ENCODE results near the gene DOCK1. TPM values are rescaled to one million over a fixed set of nuclear protein-coding genes. Genes with fewer than 3 reads are reported as not detected.

Gene DOCK1
- polyA plus RNA-seq, 1 donor from 2014 or later: 2.7 TPM

DNA sequence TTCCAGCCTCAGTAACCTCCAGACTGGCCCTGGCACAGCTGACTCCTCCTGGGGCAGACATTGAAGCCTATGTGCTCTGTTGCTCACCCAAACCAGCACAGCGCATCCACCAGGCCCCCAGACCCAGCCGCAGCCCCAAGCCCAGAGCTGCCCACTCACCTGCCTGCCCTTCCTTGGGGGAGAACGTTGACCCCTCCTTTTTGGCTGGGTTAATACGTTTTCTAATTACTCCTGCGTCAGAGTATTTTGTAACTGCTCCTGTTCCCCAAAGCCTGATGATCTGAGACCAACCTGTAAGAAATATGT lies 536.9 kb downstream of the DOCK1 start:
- no peaks in the 10 kb centered on the region for H3K36me3 ChIP-seq (ENCODE audit: insufficient read depth, low read length)
- H3K79me2 ChIP-seq (replicated peaks; ENCODE audit: insufficient read depth, low read length): no peaks in the 10 kb centered on the region
- no peak overlapping the region for H2AFZ ChIP-seq (ENCODE audit: low read depth, low read length)
- H3K4me2 ChIP-seq (ENCODE audit: low read length): no peak overlapping the region
- H3K27ac ChIP-seq (ENCODE audit: low read length): no peak overlapping the region
- H3K9me3 ChIP-seq (ENCODE audit: low read length): no peaks in the 10 kb centered on the region
- H3K9ac ChIP-seq (ENCODE audit: low read length): no peak overlapping the region
- no peak for TF ChIP-seq SMC3 (conservative IDR thresholded peaks at IDR 0.05; ENCODE audit: poor library complexity)
- H3K4me3 ChIP-seq (ENCODE audit: low read length): no peak overlapping the region
- H3K9me2 ChIP-seq (ENCODE audit: insufficient read depth, low read length): no peaks in the 10 kb centered on the region
- no peaks in the 10 kb centered on the region for H3F3A ChIP-seq (ENCODE audit: insufficient read depth, low read length, poor library complexity, severe bottlenecking)
- no peaks in the 10 kb centered on the region for H4K20me1 ChIP-seq (ENCODE audit: insufficient read depth)
- H3K27me3 ChIP-seq (ENCODE audit: insufficient read depth, low read depth, low read length): no peaks in the 10 kb centered on the region

- no peaks in the 10 kb centered on the region for H3K9me3 ChIP-seq (ENCODE audit: low read length)
- no peak for TF ChIP-seq TAF1 (IDR thresholded peaks at IDR 0.05; ENCODE audit: low read depth)
- no peak for TF ChIP-seq EZH2 (IDR thresholded peaks at IDR 0.05; ENCODE audit: borderline replicate concordance, insufficient read depth, low read length, poor library complexity, severe bottlenecking)
- no peak for TF ChIP-seq REST (IDR thresholded peaks at IDR 0.05; ENCODE audit: borderline replicate concordance)
- no peak for TF ChIP-seq EP300 (conservative IDR thresholded peaks at IDR 0.05; ENCODE audit: poor library complexity, severe bottlenecking)
- no peak overlapping the region for H3K9ac ChIP-seq (ENCODE audit: low read length)
- H3K27me3 ChIP-seq (ENCODE audit: insufficient read depth, low read depth, low read length): no peaks in the 10 kb centered on the region
- H3K4me2 ChIP-seq (ENCODE audit: low read length): no peak overlapping the region
- H3F3A ChIP-seq (ENCODE audit: insufficient read depth, low read length, poor library complexity, severe bottlenecking): no peaks in the 10 kb centered on the region
- no peaks in the 10 kb centered on the region for H3K9me2 ChIP-seq (ENCODE audit: insufficient read depth, low read length)
- no peak overlapping the region for H3K27ac ChIP-seq (ENCODE audit: low read length)
- no peaks in the 10 kb centered on the region for H4K20me1 ChIP-seq (ENCODE audit: insufficient read depth)
- H3K36me3 ChIP-seq (ENCODE audit: insufficient read depth, low read length): no peaks in the 10 kb centered on the region
- H3K4me3 ChIP-seq (ENCODE audit: low read length): no peak overlapping the region
- no peak overlapping the region for H2AFZ ChIP-seq (ENCODE audit: low read depth, low read length)
- H3K79me2 ChIP-seq (replicated peaks; ENCODE audit: insufficient read depth, low read length): no peaks in the 10 kb centered on the region
Measured at GRCh38 chr10:127444155-127444554, 538.9 kb downstream of the DOCK1 start.

- Histone ChIP-seq H3K4me3 (ENCODE audit: low read length) (no peak overlapping the region), H3K27me3 (ENCODE audit: insufficient read depth, low read depth, low read length) (no peaks in the 10 kb centered on the region), H3K36me3 (ENCODE audit: insufficient read depth, low read length) (no peaks in the 10 kb centered on the region), H3F3A (ENCODE audit: insufficient read depth, low read length, poor library complexity, severe bottlenecking) (no peaks in the 10 kb centered on the region), H3K9me2 (ENCODE audit: insufficient read depth, low read length) (no peaks in the 10 kb centered on the region), H3K79me2 (replicated peaks; ENCODE audit: insufficient read depth, low read length) (no peaks in the 10 kb centered on the region), H3K27ac (ENCODE audit: low read length) (no peak overlapping the region), H3K4me2 (ENCODE audit: low read length) (no peak overlapping the region), H3K9ac (ENCODE audit: low read length) (no peak overlapping the region), H3K9me3 (ENCODE audit: low read length) (no peaks in the 10 kb centered on the region), H2AFZ (ENCODE audit: low read depth, low read length) (no peak overlapping the region), H4K20me1 (ENCODE audit: insufficient read depth) (no peaks in the 10 kb centered on the region)
- TF ChIP-seq, protein P1, sequence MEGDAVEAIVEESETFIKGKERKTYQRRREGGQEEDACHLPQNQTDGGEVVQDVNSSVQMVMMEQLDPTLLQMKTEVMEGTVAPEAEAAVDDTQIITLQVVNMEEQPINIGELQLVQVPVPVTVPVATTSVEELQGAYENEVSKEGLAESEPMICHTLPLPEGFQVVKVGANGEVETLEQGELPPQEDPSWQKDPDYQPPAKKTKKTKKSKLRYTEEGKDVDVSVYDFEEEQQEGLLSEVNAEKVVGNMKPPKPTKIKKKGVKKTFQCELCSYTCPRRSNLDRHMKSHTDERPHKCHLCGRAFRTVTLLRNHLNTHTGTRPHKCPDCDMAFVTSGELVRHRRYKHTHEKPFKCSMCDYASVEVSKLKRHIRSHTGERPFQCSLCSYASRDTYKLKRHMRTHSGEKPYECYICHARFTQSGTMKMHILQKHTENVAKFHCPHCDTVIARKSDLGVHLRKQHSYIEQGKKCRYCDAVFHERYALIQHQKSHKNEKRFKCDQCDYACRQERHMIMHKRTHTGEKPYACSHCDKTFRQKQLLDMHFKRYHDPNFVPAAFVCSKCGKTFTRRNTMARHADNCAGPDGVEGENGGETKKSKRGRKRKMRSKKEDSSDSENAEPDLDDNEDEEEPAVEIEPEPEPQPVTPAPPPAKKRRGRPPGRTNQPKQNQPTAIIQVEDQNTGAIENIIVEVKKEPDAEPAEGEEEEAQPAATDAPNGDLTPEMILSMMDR (IDR thresholded peaks at IDR 0.05; ENCODE audit: poor library complexity, severe bottlenecking): no peak
- TF ChIP-seq MXI1 (conservative IDR thresholded peaks at IDR 0.05; ENCODE audit: poor library complexity, severe bottlenecking) (no peak), POLR2AphosphoS5 (IDR thresholded peaks at IDR 0.05) (no peak), SMC3 (conservative IDR thresholded peaks at IDR 0.05; ENCODE audit: poor library complexity) (no peak), TAF1 (IDR thresholded peaks at IDR 0.05; ENCODE audit: low read depth) (no peak), EP300 (conservative IDR thresholded peaks at IDR 0.05; ENCODE audit: poor library complexity, severe bottlenecking) (no peak), RAD21 (conservative IDR thresholded peaks at IDR 0.05) (no peak), REST (IDR thresholded peaks at IDR 0.05; ENCODE audit: borderline replicate concordance) (no peak), EZH2 (IDR thresholded peaks at IDR 0.05; ENCODE audit: borderline replicate concordance, insufficient read depth, low read length, poor library complexity, severe bottlenecking) (no peak)
Measured at GRCh38 chr10:127447197-127447596, 542.0 kb downstream of the DOCK1 start.

Measured in neural cell (in vitro differentiated cells).